Measurements from ENCODE around the gene ZNF331. TPM values are rescaled to one million over a fixed set of nuclear protein-coding genes. Genes with fewer than 3 reads are reported as not detected.
A peak's percentile ranks its signal among the peaks of the same experiment; 100 is the strongest.
"Not testable (repeated sequence)": the region's sequence is repeated elsewhere in the genome, so short reads cannot be mapped to it uniquely, and the experiment has no call there.

The ZNF331 gene
- total and polyA plus RNA-seq, 3 experiments from 2014 or later = 17.5 to 43.9 (median 18.6) TPM

DNA sequence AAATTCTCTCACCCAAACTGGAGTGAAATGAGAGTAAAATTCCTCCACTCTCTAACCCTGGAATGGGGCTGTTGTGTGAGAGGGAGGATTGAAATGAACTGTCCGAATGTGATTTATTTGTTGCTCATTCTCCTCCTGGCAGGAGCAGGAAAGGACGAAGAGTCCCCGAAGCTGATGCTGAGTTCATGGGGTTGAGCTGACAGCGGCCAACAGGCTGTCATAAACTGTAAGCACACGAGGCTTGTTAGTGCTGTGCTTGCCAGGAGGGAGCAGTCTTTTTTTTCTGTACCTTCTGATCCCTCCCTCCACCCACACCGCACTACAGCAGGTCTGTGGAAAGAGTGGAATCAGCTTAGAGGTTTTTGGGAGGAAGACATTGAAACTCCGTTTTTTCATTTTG is 33.1 kb upstream of the ZNF331 start:
- no peaks in the 10 kb centered on the region for H3K36me3 ChIP-seq (ENCODE audit: insufficient read depth, low read length)
- no peaks in the 10 kb centered on the region for H3K27me3 ChIP-seq (ENCODE audit: insufficient read depth, low read length, poor library complexity, severe bottlenecking)
- peaks cover 0 to 14% (median 1%) of the 10 kb centered on the region in 3 donors for H3K36me3 Mint-ChIP-seq
- no peak overlapping the region for H3K4me3 ChIP-seq (ENCODE audit: low read length)
- ChIA-PET CTCF (no interaction called here), POLR2A (no interaction called here)
- no peak overlapping the region for H3K27ac ChIP-seq (ENCODE audit: low read depth, low read length)
- DNase-seq = no peak
- peaks cover 0 to 26% (median 18%) of the 10 kb centered on the region in 5 donors for H3K9me3 Mint-ChIP-seq
- H3K27ac Mint-ChIP-seq = no peak overlapping the region
- peaks cover 14 to 42% of the 10 kb centered on the region in 2 donors for H3K27me3 Mint-ChIP-seq
- H3K4me1 Mint-ChIP-seq = peaks cover 0 to 1% (median 0%) of the 10 kb centered on the region in 3 donors
- no peak overlapping the region for H3K4me3 Mint-ChIP-seq
- no peaks in the 10 kb centered on the region for H3K9me3 ChIP-seq (ENCODE audit: low read length)
- no peaks in the 10 kb centered on the region for H3K4me1 ChIP-seq (ENCODE audit: insufficient read depth, low read length)

- CTCF ChIA-PET = no interaction called here
- POLR2A ChIA-PET = no interaction called here
- peaks cover 0 to 9% (median 1%) of the 10 kb centered on the region in 3 donors for H3K36me3 Mint-ChIP-seq
Measured at GRCh38 chr19:53506728-53507127, 31.2 kb upstream of the ZNF331 start.

DNA sequence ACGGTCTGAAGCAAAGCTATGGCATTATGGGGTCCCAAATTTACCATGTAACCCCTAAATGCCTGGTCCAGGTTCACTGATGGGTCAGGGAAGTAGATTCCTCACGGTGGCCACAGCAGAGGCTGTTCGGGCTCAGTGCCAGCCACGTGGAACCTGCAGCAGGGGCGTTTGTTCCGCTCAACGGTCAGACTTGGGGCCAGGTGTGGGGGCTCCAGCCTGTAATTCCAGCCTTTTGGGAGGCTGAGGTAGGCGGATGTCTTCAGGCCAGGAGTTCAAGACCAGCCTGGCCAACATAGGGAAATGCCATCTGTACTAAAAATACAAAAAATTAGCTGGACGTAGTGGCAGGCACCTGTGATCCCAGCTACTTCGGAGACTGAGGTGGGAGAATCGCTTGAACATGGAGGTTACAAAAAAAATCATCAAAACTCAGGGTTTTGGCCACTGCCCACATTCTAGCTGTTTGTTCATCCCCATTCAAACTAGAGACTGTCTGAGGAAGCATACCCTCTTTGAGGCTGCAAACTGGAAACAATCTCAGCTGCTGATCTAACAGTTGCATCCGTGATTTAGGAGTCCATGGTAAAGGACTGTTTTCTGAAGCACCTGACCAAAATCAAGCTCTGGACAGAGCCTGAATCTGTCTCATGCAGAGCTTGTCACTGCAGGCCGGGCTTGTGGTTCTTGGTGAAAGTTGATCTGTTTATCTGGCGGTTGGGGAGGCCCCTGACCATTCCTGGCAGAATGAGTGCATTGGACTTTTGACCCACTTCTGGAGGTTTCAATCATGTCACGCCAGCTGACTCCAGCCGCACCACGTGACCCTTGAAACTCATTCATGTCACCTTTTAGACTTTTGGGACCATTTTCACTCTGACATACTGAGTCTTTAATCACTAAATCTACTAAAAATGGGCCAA is 30.2 kb upstream of the ZNF331 start:
- Histone ChIP-seq H3K27ac (ENCODE audit: low read depth, low read length) (no peak overlapping the region), H3K4me3 (ENCODE audit: low read length) (no peak overlapping the region), H3K36me3 (ENCODE audit: insufficient read depth, low read length) (no peaks in the 10 kb centered on the region), H3K4me1 (ENCODE audit: insufficient read depth, low read length) (no peaks in the 10 kb centered on the region), H3K27me3 (ENCODE audit: insufficient read depth, low read length, poor library complexity, severe bottlenecking) (no peaks in the 10 kb centered on the region), H3K9me3 (ENCODE audit: low read length) (no peaks in the 10 kb centered on the region)
- peaks cover 0 to 8% (median 8%) of the 10 kb centered on the region in 5 donors for H3K9me3 Mint-ChIP-seq
- H3K4me1 Mint-ChIP-seq = peaks cover 0 to 2% (median 0%) of the 10 kb centered on the region in 3 donors
- peaks cover 10 to 30% of the 10 kb centered on the region in 2 donors for H3K27me3 Mint-ChIP-seq
- peaks cover 0 to 8% (median 1%) of the 10 kb centered on the region in 3 donors for H3K36me3 Mint-ChIP-seq
- no peak for DNase-seq
- no peak overlapping the region for H3K27ac Mint-ChIP-seq
- ChIA-PET POLR2A (no interaction called here), CTCF (interaction anchor here (0.9 to 1.5 kb wide), 2 partner anchors 8 to 83 kb away, joined by 3 to 6 read pairs; no protein-coding TSS in a partner anchor)
- H3K4me3 Mint-ChIP-seq = no peak overlapping the region

More at GRCh38 chr19:53506728-53507127, 31.2 kb upstream of the ZNF331 start:
- no peak for DNase-seq
- H3K9me3 Mint-ChIP-seq = peaks cover 0 to 14% (median 12%) of the 10 kb centered on the region in 5 donors
- Histone ChIP-seq H3K36me3 (ENCODE audit: insufficient read depth, low read length) (no peaks in the 10 kb centered on the region), H3K27me3 (ENCODE audit: insufficient read depth, low read length, poor library complexity, severe bottlenecking) (no peaks in the 10 kb centered on the region), H3K9me3 (ENCODE audit: low read length) (no peaks in the 10 kb centered on the region), H3K27ac (ENCODE audit: low read depth, low read length) (no peak overlapping the region), H3K4me3 (ENCODE audit: low read length) (no peak overlapping the region), H3K4me1 (ENCODE audit: insufficient read depth, low read length) (no peaks in the 10 kb centered on the region)
- peaks cover 10 to 32% of the 10 kb centered on the region in 2 donors for H3K27me3 Mint-ChIP-seq
- no peak overlapping the region for H3K4me3 Mint-ChIP-seq
- peaks cover 0 to 1% (median 0%) of the 10 kb centered on the region in 3 donors for H3K4me1 Mint-ChIP-seq
- H3K27ac Mint-ChIP-seq = no peak overlapping the region

GRCh38 chr19:53509443-53509842 is 28.5 kb upstream of the ZNF331 start:
- no peak overlapping the region for H3K27ac Mint-ChIP-seq
- Histone ChIP-seq H3K27me3 (ENCODE audit: insufficient read depth, low read length, poor library complexity, severe bottlenecking) (no peaks in the 10 kb centered on the region), H3K9me3 (ENCODE audit: low read length) (no peaks in the 10 kb centered on the region), H3K4me1 (ENCODE audit: insufficient read depth, low read length) (no peaks in the 10 kb centered on the region), H3K4me3 (ENCODE audit: low read length) (no peak overlapping the region), H3K36me3 (ENCODE audit: insufficient read depth, low read length) (no peaks in the 10 kb centered on the region), H3K27ac (ENCODE audit: low read depth, low read length) (no peak overlapping the region)
- peaks cover 6 to 25% of the 10 kb centered on the region in 2 donors for H3K27me3 Mint-ChIP-seq
- ChIA-PET POLR2A (no interaction called here), CTCF (no interaction called here)
- peaks cover 0 to 2% (median 0%) of the 10 kb centered on the region in 3 donors for H3K4me1 Mint-ChIP-seq
- no peak for DNase-seq
- peaks cover 0 to 8% (median 1%) of the 10 kb centered on the region in 3 donors for H3K36me3 Mint-ChIP-seq
- H3K4me3 Mint-ChIP-seq = no peak overlapping the region
- peaks cover 0 to 7% (median 5%) of the 10 kb centered on the region in 5 donors for H3K9me3 Mint-ChIP-seq

GRCh38 chr19:53509845-53510244 is 28.1 kb upstream of the ZNF331 start:
- Mint-ChIP-seq H3K4me3 (no peak overlapping the region), H3K27ac (no peak overlapping the region), H3K9me3 (peaks cover 0 to 5% (median 3%) of the 10 kb centered on the region in 5 donors), H3K4me1 (peaks cover 0 to 2% (median 0%) of the 10 kb centered on the region in 3 donors), H3K27me3 (peaks cover 5 to 21% of the 10 kb centered on the region in 2 donors), H3K36me3 (peaks cover 0 to 8% (median 1%) of the 10 kb centered on the region in 3 donors)
- Histone ChIP-seq H3K4me1 (ENCODE audit: insufficient read depth, low read length) (no peaks in the 10 kb centered on the region), H3K36me3 (ENCODE audit: insufficient read depth, low read length) (no peaks in the 10 kb centered on the region), H3K27ac (ENCODE audit: low read depth, low read length) (no peak overlapping the region), H3K27me3 (ENCODE audit: insufficient read depth, low read length, poor library complexity, severe bottlenecking) (no peaks in the 10 kb centered on the region), H3K4me3 (ENCODE audit: low read length) (no peak overlapping the region), H3K9me3 (ENCODE audit: low read length) (no peaks in the 10 kb centered on the region)
- CTCF ChIA-PET = interaction anchor here (1.1 kb wide), 1 partner anchor 85 kb away, joined by 6 read pairs; no protein-coding TSS in a partner anchor
- POLR2A ChIA-PET = no interaction called here
- no peak for DNase-seq

DNA sequence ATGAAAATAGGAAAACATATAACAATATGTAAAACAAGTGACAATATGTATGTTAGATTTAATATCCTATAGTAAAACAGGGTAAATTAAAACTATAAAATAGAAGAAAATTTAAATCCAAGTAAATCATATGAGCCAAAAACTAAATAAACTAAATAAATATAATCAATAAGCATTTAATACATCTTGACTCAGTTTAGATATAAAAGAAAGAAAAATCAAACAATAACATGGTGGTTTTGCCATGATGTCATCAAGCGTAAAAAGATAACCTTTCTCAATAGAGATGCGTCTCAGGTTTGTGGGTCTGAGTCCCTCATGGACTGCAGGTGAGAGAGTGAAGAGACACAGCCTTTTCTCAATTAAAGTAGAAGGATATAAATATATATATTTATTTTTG is 26.6 kb upstream of the ZNF331 start:
- Mint-ChIP-seq H3K9me3 (peaks cover 0 to 3% (median 2%) of the 10 kb centered on the region in 5 donors), H3K36me3 (peaks cover 0 to 7% (median 0%) of the 10 kb centered on the region in 3 donors), H3K4me3 (no peak overlapping the region), H3K27ac (no peak overlapping the region), H3K27me3 (peaks cover 4 to 18% of the 10 kb centered on the region in 2 donors), H3K4me1 (peaks cover 0 to 2% (median 0%) of the 10 kb centered on the region in 3 donors)
- DNase-seq = no peak
- no peaks in the 10 kb centered on the region for H3K36me3 ChIP-seq (ENCODE audit: insufficient read depth, low read length)
- no peak overlapping the region for H3K27ac ChIP-seq (ENCODE audit: low read depth, low read length)
- ChIA-PET POLR2A (no interaction called here), CTCF (no interaction called here)
- no peaks in the 10 kb centered on the region for H3K27me3 ChIP-seq (ENCODE audit: insufficient read depth, low read length, poor library complexity, severe bottlenecking)
- no peaks in the 10 kb centered on the region for H3K9me3 ChIP-seq (ENCODE audit: low read length)
- H3K4me3 ChIP-seq (ENCODE audit: low read length) = no peak overlapping the region
- H3K4me1 ChIP-seq (ENCODE audit: insufficient read depth, low read length) = no peaks in the 10 kb centered on the region

DNA sequence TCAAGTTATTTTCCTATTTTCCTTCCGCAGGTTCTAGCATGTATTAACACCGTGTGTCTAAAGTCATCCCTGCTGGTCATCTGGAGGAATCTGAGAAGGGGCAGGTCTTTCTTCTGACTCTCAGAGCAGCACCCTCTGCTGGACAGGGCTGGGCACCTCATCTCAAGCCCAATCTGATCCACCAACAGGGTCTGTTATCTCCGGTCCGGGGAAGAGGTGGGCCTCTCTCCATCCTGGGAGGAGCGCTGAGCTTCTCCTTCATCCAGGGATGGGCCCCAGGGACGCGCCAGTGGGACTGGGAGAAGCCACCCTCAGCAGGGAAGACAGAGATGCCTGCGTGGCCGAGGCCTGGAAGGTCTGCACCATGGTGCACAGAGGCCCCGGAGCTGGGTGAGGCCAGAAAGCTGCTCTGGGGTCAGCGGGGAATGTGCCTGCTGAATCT is 26.0 kb upstream of the ZNF331 start:
- H3K9me3 Mint-ChIP-seq = peaks cover 0 to 2% (median 0%) of the 10 kb centered on the region in 5 donors
- POLR2A ChIA-PET = no interaction called here
- CTCF ChIA-PET = interaction anchor here (0.6 to 1.0 kb wide), 2 partner anchors 12 to 87 kb away, joined by 3 to 7 read pairs; no protein-coding TSS in a partner anchor

GRCh38 chr19:53515047-53515446 is 22.9 kb upstream of the ZNF331 start:
- H3K36me3 ChIP-seq (ENCODE audit: insufficient read depth, low read length); H3K4me1 ChIP-seq (ENCODE audit: insufficient read depth, low read length); H3K9me3 ChIP-seq (ENCODE audit: low read length); H3K27ac ChIP-seq (ENCODE audit: low read depth, low read length); H3K27me3 ChIP-seq (ENCODE audit: insufficient read depth, low read length, poor library complexity, severe bottlenecking); H3K4me3 Mint-ChIP-seq; POLR2A ChIA-PET; H3K4me3 ChIP-seq (ENCODE audit: low read length); H3K27me3 Mint-ChIP-seq; H3K4me1 Mint-ChIP-seq; DNase-seq; H3K27ac Mint-ChIP-seq: not testable (repeated sequence)
- Mint-ChIP-seq H3K36me3 (peaks cover 0 to 12% (median 0%) of the 10 kb centered on the region in 3 donors), H3K9me3 (peaks cover 0 to 11% (median 3%) of the 10 kb centered on the region in 5 donors)
- CTCF ChIA-PET = interaction anchor here (2.7 kb wide), 1 partner anchor 320 kb away, joined by 7 read pairs; no protein-coding TSS in a partner anchor

More for the DNA sequence above, 26.0 kb upstream of the ZNF331 start:
- H3K27ac Mint-ChIP-seq = no peak overlapping the region
- H3K36me3 ChIP-seq (ENCODE audit: insufficient read depth, low read length) = no peaks in the 10 kb centered on the region
- H3K9me3 ChIP-seq (ENCODE audit: low read length) = no peaks in the 10 kb centered on the region
- peak; percentile 17 to 70 (median 39) for DNase-seq
- H3K4me3 Mint-ChIP-seq = no peak overlapping the region
- H3K27ac ChIP-seq (ENCODE audit: low read depth, low read length) = no peak overlapping the region
- no peak overlapping the region for H3K4me3 ChIP-seq (ENCODE audit: low read length)
- no peaks in the 10 kb centered on the region for H3K27me3 ChIP-seq (ENCODE audit: insufficient read depth, low read length, poor library complexity, severe bottlenecking)
- no peaks in the 10 kb centered on the region for H3K4me1 ChIP-seq (ENCODE audit: insufficient read depth, low read length)
- H3K27me3 Mint-ChIP-seq = peaks cover 2 to 12% of the 10 kb centered on the region in 2 donors
- peaks cover 0 to 2% (median 0%) of the 10 kb centered on the region in 3 donors for H3K36me3 Mint-ChIP-seq
- H3K4me1 Mint-ChIP-seq = peaks cover 0 to 2% (median 0%) of the 10 kb centered on the region in 3 donors
